ENCODE measurements around the gene PDE8B.

DNA sequence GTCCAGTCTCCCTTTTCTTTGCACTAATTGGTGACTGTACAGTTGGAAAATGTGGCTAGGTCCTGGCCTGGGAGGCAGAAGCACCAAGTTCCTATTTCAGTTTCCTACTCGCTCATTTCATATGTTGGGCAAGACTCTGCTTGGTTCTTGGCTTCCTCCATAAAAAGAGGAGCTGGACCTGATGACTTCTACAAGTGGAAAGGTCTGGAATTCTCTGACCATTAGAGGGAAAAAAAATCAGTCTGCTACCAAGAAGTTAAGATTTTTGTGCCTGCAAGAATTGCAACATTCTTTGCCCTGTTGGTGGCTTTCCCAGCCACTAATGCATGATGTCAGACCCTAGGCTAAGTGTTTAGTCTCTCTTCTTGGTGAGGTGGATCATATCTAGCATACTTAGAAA, 190.2 kb downstream of the PDE8B start:
- TF ChIP-seq POLR2A (IDR thresholded peaks at IDR 0.05): no peak
- TF ChIP-seq, protein P1, sequence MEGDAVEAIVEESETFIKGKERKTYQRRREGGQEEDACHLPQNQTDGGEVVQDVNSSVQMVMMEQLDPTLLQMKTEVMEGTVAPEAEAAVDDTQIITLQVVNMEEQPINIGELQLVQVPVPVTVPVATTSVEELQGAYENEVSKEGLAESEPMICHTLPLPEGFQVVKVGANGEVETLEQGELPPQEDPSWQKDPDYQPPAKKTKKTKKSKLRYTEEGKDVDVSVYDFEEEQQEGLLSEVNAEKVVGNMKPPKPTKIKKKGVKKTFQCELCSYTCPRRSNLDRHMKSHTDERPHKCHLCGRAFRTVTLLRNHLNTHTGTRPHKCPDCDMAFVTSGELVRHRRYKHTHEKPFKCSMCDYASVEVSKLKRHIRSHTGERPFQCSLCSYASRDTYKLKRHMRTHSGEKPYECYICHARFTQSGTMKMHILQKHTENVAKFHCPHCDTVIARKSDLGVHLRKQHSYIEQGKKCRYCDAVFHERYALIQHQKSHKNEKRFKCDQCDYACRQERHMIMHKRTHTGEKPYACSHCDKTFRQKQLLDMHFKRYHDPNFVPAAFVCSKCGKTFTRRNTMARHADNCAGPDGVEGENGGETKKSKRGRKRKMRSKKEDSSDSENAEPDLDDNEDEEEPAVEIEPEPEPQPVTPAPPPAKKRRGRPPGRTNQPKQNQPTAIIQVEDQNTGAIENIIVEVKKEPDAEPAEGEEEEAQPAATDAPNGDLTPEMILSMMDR (IDR thresholded peaks at IDR 0.05): no peak

All from right lobe of liver (tissue), 4 donors.